ENCODE results near the gene ABLIM2.

The ABLIM2 gene

GRCh38 chr4:8135666-8136065 lies 22.9 kb downstream of the ABLIM2 start:
- no peak for DNase-seq

GRCh38 chr4:8133897-8134563 lies 24.6 kb downstream of the ABLIM2 start:
- no peak for DNase-seq

- no peak for DNase-seq
Observed at GRCh38 chr4:8132947-8133705, 25.5 kb downstream of the ABLIM2 start.

- DNase-seq = no peak
Observed at GRCh38 chr4:8132400-8132799, 26.2 kb downstream of the ABLIM2 start.

- DNase-seq = no peak
Observed at GRCh38 chr4:8131826-8132225, 26.8 kb downstream of the ABLIM2 start.

GRCh38 chr4:8131210-8131609 lies 27.4 kb downstream of the ABLIM2 start:
- no peak for DNase-seq

GRCh38 chr4:8130346-8131066 lies 28.1 kb downstream of the ABLIM2 start:
- no peak for DNase-seq

- no peak for DNase-seq
Observed at GRCh38 chr4:8129785-8130184, 28.8 kb downstream of the ABLIM2 start.

- no peak for DNase-seq
Observed at GRCh38 chr4:8129136-8129535, 29.5 kb downstream of the ABLIM2 start.

GRCh38 chr4:8128100-8128856 lies 30.3 kb downstream of the ABLIM2 start:
- DNase-seq = no peak

GRCh38 chr4:8127051-8127826 lies 31.4 kb downstream of the ABLIM2 start:
- DNase-seq = no peak

- no peak for DNase-seq
Observed at GRCh38 chr4:8126523-8126922, 32.1 kb downstream of the ABLIM2 start.

- no peak for DNase-seq
Observed at GRCh38 chr4:8125526-8126056, 33.0 kb downstream of the ABLIM2 start.

- DNase-seq = no peak
Observed at GRCh38 chr4:8123870-8124269, 34.7 kb downstream of the ABLIM2 start.

GRCh38 chr4:8123389-8123788 lies 35.2 kb downstream of the ABLIM2 start:
- no peak for DNase-seq

GRCh38 chr4:8122746-8123145 lies 35.9 kb downstream of the ABLIM2 start:
- DNase-seq = no peak

GRCh38 chr4:8121292-8122015 lies 37.2 kb downstream of the ABLIM2 start:
- DNase-seq = no peak

- no peak for DNase-seq
Observed at GRCh38 chr4:8120501-8120900, 38.1 kb downstream of the ABLIM2 start.

- no peak for DNase-seq
Observed at GRCh38 chr4:8119877-8120276, 38.7 kb downstream of the ABLIM2 start.

- DNase-seq = no peak
Observed at GRCh38 chr4:8118531-8118930, 40.1 kb downstream of the ABLIM2 start.

- no peak for DNase-seq
Observed at GRCh38 chr4:8118035-8118434, 40.6 kb downstream of the ABLIM2 start.
